Esophagus squamous epithelium (tissue), 5 donors: ENCODE data around the gene SLC16A14. TPM values are rescaled to one million over a fixed set of nuclear protein-coding genes. Genes with fewer than 3 reads are reported as not detected.

Experiments
- DNase-seq: peaks from one replicate; lab custom pipeline; 2025; lab: John Stamatoyannopoulos, UW
- H3K27ac ChIP-seq, 4 donors: fragments of 200-600 bp; sonication (generic); one replicate each; pipeline ENCODE4 v1.5.1; 2016 to 2019; ENCODE audit warnings: mild to moderate bottlenecking in 1 of 4
- H3K27me3 ChIP-seq, 4 donors: fragments of 200-600 bp; sonication (generic); 1 replicate in 3 of 4; 2 replicates in 1 of 4; pipeline versions ENCODE4 v1.5.1 to v1.6.0; 2017 to 2021; ENCODE audit warnings: antibody characterized with exemption in 1 of 4
- H3K36me3 ChIP-seq, 3 donors: fragments of 200-600 bp; sonication (generic); one replicate each; pipeline ENCODE4 v1.5.1; 2016 to 2019
- H3K4me1 ChIP-seq, 3 donors: fragments of 200-600 bp; sonication (generic); one replicate each; pipeline ENCODE4 v1.5.1; 2017 to 2019
- H3K4me3 ChIP-seq, 4 donors: fragments of 200-600 bp; sonication (generic); 1 replicate in 3 of 4; 2 replicates in 1 of 4; pipeline ENCODE4 v1.5.1; 2016 to 2019; ENCODE audit warnings: mild to moderate bottlenecking in 2 of 4, moderate library complexity in 1 of 4
- H3K9me3 ChIP-seq, 3 donors: fragments of 200-600 bp; sonication (generic); one replicate each; pipeline ENCODE4 v1.5.1; 2016 to 2019
- CTCF ChIP-seq, 6 experiments: fragments of 450-650 bp in 4 of 6; fragments of 200-600 bp in 2 of 6; sonication (generic) in 2 of 6; IDR thresholded peaks; one replicate each; pipeline ENCODE4 v1.5.1; 2016 to 2019; ENCODE audit warnings: antibody characterized with exemption in 6 of 6, mild to moderate bottlenecking in 4 of 6, moderate library complexity in 4 of 6
- POLR2A ChIP-seq, 4 donors: fragments of 450-650 bp; IDR thresholded peaks; one replicate each; pipeline ENCODE4 v1.6.1; 2017; ENCODE audit warnings: antibody characterized with exemption in 4 of 4, mild to moderate bottlenecking in 4 of 4, moderate library complexity in 3 of 4
- WGBS, 2 donors: methylation state at CpG; one replicate each; pipeline ENCODE4 v1.1.5; 2018; 5-methylcytosine and 5-hydroxymethylcytosine counted together
- intact Hi-C: fragments of 100-400 bp; cut with DNase I; formaldehyde crosslinking; loops from one replicate; pipeline ENCODE4 v1.15.0; 2022
- small RNA-seq, 4 donors: library from RNA; depleted of rRNA; stranded (forward); fragments of <200 nt; gene quantifications; one replicate each; pipeline ENCODE3, GENCODE V24; 2016
- total RNA-seq, 4 donors: library from RNA; depleted of rRNA; stranded (reverse); fragments of >200 nt; gene quantifications; one replicate each; pipeline ENCODE4 v1.1.0, GENCODE V29; 2016
- donor health status: DM: yes; HTN: yes; CAD: no.

SLC16A14 gene
- total RNA-seq, 4 donors from 2014 or later, result 1.9 to 7.5 (median 4.9) TPM

GRCh38 chr2:229993236-229993635, 75.5 kb downstream of the SLC16A14 start:
- Histone ChIP-seq H3K27me3 (no peaks in the 10 kb centered on the region), H3K27ac (no peak overlapping the region), H3K4me1 (no peaks in the 10 kb centered on the region), H3K4me3 (no peak overlapping the region), H3K9me3 (no peaks in the 10 kb centered on the region), H3K36me3 (no peaks in the 10 kb centered on the region)
- 78 to 79% methylated on average over 6 of the region's 6 CpGs for WGBS, 2 donors
- no peak for DNase-seq
- TF ChIP-seq POLR2A (IDR thresholded peaks at IDR 0.05), result no peak
- TF ChIP-seq CTCF (IDR thresholded peaks at IDR 0.05), result no peak
- intact Hi-C loops, result no loop called here

Small RNAs within 50 kb of the gene (small RNA-seq; reads per million reads assigned to genes)
- 0 reads per million in 4 donors for gene RNY4P19

Other genes with a start within 250 kb of the SLC16A14 start
- gene TRIP12, start 146.9 kb downstream of the SLC16A14 start, total RNA-seq, result 100 to 1,000 TPM in 2 of 4 donors, 10 to 100 TPM in 2; 84.8 to 174 (median 125) TPM
- 1 to 10 TPM in 3 of 4 donors, under 1 TPM in 1; 0.79 to 2.7 (median 1.3) TPM for gene FBXO36, start 146.4 kb downstream of the SLC16A14 start, total RNA-seq
- gene SP110, start 151.1 kb upstream of the SLC16A14 start, total RNA-seq, result 10 to 100 TPM in 2 of 4 donors, 1 to 10 TPM in 2; 7.2 to 21.7 (median 13.1) TPM
- gene SP140, start 156.8 kb upstream of the SLC16A14 start, total RNA-seq, result 1 to 10 TPM in 3 of 4 donors, under 1 TPM in 1; 0.92 to 5.3 (median 2.4) TPM